Measurements from ENCODE around the gene MAPK1.
"Not testable (repeated sequence)": the region's sequence is repeated elsewhere in the genome, so short reads cannot be mapped to it uniquely, and the experiment has no call there.

Gene MAPK1

DNA sequence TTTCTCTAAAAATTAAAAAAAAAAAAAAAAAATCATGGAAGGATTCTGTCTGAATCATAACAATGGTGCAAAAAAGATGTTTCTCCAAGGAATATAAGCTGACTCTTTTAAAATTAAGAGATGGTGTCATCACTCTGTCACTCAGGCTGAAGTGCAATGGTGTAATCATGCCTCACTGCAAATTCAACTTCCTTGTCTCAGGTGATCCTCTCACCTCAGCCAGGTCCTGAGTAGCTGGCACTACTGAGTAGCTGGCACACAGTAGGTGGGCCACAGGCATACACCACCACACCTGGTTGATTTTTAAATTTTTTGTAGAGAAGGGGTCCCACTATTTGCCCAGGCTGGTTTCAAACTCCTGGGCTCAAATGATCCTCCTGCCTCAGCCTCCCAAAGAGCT, 77.1 kb downstream of the MAPK1 start:
- no peak for DNase-seq

- DNase-seq, result not testable (repeated sequence)
Observed at GRCh38 chr22:21787565-21787964, 79.9 kb downstream of the MAPK1 start.

DNA sequence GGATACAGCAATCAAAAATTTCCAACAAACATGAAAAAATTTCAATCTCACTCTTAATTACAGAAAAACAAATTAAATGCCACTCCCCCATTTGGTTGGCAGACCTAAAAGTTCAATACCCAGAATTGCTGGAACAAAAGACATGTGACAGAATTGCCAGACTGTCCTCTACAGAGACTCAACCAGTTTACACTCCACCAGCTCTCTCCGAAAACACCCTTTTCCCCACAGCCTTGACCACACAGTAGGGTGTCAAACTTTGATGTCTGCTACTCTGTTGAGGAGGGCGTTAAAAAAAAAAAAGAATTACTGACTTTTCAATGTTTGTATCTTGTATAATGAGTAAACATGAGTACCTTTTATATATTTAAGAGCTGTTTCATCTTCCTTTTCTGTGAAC, 87.2 kb downstream of the MAPK1 start:
- DNase-seq, result no peak

DNA sequence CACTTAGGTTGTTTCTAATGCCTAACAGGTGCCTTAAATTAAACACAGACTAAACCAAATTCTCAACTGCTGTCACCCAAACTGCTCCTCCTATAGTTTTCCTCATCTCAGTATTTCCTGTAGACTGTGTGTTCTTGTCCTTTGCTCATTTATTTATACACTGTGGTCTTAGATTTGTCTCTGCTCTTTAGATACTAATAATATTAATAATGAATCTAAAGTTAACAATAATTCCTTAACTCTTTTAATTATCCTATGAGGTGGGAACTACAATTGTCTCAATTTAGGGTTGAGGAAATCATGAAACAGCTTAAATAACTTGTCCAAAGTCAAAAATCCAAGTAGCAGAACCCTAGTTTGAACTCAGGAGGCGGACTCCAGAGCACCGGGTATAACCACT, 88.0 kb downstream of the MAPK1 start:
- DNase-seq, result no peak

DNA sequence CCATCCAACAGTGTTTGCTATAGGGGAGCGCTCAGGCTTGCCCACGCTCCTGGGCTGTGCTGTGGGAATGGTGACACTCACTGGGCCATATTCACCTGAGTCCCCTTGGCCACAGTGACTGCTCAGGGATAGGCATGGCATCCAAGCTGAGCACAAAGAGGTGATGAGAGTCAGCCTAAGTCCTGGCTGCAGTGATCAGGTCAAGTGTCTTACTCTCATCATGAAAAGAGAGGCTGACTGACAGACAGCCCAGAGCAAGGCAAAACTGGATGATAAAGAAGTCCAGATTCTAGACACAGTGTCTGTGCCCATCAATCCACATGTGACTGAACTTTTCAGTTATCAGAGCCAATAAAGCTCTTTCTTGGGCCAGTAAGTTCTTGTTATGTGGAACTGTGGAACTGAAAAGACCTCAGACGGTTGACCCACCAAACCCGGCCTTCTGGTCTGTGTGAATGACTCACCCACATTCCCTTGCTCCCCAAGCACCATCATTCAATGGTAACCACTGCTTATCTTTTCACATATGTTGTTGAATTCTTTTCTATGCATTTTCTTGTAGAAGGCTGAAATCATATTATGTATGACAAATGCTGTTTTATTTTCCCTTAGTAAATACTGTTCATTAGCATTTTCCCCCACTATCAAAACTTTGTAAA, 88.6 kb downstream of the MAPK1 start:
- no peak for DNase-seq

DNA sequence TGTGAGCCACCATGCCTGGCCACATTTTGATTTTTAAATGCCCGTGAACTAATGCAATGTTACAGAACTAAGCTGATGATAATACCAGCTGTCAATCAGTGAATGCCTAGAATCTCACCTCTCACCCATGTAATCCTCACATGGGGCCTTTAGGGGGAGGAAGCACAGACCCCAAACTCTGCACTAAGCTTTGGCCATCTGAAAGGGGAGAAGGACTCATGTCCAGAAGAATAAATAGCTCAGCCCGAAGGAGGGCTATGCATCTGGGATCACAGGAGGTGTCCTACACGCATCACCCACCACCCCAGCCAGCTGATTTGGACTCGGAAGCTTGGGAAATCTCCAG, 95.8 kb downstream of the MAPK1 start:
- DNase-seq, result no peak

DNA sequence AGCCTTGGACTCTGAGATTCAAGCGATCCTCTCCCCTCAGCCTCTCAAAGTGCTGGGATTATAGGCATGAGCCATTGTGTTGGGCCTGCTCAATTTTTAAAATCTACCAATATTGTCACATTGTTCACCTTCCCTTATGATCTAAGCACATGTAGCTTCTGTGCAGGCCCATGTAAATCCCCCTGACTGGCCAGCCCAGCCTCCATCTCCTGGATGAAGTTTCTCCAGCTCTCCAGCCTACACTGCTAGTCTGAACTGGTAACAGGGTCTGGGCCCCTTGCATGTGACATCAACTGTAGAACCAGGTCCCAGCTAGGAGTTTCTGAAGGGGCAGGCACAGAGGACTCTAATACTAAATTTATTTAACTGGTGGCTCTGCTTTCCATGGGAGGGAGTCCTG, 99.0 kb downstream of the MAPK1 start:
- no peak for DNase-seq

- DNase-seq, result peak; percentile 24
Observed at GRCh38 chr22:21766691-21767462, 100.6 kb downstream of the MAPK1 start.

DNA sequence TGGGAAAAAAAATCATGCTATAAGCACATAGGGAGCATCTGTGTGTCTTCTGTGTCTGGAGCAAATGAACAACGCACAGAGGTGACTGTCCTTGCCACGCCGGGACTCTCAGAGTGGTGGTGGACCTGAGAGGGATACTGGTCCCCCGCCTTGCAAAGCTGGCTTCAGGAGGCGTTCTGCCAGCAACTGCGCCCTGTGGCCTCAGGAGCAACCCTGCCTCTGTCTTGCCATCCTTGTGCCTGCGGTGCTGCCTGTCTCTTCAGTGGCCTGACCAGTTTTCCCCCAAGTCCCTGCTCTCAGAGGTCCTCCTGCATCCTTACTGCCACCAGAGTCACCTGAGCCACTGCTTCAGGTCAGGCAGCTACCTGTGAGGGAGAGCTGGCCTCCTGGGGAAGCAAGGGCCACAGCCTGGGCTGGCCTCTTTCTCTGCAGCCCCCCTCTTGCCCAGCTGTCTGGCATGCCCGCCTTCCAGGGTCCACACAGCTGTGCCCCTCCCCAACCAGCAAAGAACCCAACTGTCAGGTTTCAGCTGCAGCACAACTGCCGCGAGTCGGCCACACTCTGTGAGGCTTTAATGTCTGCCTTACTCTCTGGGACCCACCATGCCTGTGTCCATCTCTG, 101.4 kb downstream of the MAPK1 start:
- no peak for DNase-seq

DNA sequence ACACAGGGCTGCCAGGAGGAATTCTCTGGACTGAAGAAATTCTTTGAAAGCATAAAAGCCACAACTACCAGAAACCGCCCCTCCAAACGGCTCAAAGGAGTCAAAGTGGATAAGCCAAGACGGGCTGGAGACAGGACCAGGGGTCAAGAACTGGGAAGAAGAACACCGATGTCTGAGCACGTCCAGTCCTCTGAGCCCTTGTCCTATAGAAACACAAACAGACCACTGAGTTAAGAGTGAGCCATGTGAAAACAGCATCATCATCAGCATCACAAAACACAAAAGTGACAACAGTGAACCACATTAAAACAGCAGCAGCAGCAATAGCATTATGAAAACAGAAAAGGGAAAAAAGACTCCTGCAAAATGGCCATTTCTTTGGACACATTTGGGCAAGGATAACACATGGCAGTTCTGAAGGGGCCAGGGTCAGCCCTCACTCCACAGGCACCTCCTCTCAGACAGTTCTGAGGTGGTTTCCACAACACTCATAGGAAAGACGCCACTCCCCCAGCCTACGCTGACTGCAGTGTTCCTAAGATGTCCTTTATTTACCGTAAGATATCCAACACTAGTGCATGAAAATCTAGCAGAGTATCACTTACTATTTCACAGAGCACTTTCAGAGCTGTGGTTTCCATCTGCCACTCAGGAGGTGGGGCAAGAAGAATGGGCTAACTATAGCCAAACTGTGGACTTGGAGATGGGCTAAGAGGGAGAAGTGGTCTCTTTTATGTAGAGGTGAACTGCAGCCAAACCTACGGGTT, 103.2 kb downstream of the MAPK1 start:
- no peak for DNase-seq

- DNase-seq, result peak; percentile 11
Observed at GRCh38 chr22:21762712-21763581, 104.5 kb downstream of the MAPK1 start.

GRCh38 chr22:21761994-21762680, 105.3 kb downstream of the MAPK1 start:
- DNase-seq, result no peak

DNA sequence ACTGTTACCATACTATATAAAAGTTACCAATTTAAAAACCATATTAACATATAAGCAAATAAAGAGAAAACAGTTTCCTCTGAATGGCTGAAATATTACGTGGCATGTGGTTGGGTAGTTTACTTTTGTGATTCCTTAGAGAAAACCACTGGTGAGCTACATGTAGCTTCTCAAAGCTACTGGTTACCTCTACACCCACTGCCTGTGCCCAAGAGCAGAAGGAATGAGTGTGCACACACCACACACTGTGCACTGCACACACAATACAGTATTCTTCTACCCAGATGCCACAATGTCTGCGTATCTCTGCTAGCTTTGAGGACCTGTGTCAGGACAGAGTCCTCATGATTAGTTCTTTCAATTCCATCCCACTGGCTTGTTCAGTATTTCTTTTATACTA, 106.4 kb downstream of the MAPK1 start:
- no peak for DNase-seq

GRCh38 chr22:21760640-21761039, 106.8 kb downstream of the MAPK1 start:
- DNase-seq, result no peak

- no peak for DNase-seq
Observed at GRCh38 chr22:21759646-21760376, 107.6 kb downstream of the MAPK1 start.

DNA sequence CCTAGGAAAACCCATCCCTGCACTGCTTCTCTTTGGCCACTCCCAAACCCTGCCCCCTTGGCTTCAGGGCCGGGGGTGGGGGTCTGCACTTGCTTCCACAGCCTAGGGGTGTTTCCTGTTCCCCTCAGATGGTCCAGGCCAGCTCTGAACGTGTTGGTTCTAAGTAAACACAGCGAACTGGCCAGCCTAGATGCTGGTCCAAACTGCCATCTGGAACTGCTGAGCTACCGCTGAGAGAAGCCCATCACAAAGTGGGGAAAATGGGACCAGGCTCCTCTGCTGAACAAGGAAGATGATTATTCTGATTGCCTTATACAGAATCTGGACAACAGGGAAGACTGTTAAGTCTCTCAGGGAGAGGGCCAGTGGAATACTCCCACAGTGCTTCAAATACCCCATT, 108.4 kb downstream of the MAPK1 start:
- DNase-seq, result no peak

DNA sequence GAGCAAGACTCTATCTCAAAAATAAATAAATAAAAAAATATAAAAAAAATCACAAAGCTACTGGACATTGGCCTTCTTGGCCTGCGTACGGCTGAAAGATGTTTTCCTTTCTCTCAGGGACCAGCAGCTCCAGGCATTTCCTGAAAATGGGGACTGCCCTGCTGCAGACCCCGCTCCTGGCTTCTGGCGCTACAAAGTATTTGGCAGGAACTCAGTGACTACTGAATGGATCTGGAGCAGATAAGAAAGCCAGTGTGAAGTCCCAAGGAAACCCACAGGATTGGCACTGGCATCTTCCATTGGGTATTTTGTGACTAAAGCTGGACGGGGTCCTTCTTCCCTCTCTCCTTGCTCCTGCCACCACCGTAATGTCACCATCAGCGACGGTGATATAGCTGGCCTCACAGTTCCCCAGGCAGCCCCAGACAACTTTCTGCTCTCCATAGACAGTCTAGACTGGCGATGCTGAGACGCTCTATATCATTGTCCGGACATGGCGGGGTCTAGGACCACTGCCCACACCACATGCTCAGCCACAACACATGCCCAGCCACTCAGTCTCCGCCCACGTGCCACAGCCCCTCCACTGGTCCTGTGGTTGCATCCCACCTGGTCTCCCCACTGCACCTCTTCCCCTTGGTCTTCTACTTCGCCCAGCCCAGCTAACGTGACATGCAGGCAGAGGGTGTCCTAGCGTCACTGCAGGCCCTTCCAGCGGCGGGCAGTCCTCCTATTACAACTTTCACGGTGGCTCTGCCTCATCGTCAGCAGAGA, 109.2 kb downstream of the MAPK1 start:
- no peak for DNase-seq

DNA sequence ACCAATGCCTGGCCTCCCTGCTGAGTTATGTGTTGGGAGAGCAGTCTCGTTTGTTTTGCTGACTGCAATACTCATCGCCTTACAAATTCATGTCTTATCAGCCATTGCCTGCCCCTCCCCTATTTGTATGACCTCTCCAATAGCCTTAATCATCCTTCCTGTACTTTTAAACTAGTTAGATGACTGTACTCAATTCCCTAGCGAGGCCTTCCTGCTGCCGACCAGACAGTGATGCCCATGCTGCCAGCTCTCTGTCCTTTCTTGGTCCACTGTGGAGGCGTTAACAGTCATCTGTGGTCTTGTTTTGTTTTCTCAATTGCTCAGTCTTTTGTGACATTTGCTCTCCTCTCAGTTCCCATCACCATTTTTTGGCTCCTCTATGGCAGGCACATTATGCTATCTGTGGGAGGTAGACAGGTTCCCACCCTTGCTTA, 111.6 kb downstream of the MAPK1 start:
- no peak for DNase-seq

DNA sequence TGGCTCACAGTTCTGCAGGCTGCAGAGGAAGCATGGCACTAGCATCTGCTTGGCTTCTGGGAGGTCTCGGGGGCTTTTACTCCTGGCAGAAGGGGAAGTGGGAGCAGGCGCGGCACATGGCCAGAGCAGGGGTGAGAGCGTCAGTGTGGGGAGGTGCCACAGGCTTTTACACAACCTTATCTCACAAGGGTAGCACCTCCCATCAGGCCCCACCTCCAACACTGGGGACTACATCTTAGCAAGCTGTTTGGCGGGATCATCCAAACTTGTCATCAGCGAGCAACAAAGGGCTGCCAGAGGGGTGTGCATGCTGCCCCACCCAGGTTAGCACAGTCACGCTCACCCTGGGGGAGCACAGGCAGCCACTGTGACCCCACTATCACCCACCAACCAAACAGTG, 112.9 kb downstream of the MAPK1 start:
- DNase-seq, result no peak

DNA sequence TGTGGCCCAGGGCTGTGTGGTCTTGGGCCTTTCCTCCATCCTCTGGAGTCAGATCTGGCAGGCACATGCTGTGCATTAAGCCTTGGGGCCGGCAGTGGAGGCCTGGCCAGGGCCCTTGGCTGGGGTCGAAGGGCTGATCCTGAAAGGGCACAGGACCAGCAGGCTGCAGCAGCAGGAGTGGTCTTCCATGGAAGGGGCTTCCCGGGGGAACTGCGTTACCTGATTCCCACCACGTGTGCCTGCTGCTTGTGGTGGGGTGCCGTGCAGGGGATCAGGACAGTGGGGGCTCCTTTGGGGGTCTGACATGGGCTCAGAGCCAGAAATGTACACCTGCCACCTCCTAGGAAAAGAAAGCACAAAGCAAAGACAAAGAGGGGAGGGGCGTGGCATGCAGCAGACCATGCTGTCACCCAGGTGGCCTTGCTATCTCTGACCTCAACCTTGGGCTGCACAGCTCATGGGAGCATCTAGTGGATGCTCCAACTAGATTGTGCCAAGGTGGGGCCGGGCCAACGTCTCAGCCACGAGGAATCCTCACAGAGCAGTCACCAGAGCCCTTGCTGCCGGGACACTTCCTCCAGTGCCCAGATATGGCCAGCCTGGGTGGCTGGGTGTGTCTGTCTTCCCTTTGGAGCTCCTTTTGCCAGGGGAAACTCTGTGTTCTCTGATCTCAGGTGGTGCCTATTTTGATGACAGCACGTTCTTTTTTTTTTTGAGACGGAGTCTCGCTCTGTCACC, 113.9 kb downstream of the MAPK1 start:
- DNase-seq, result no peak
